Omental fat pad (tissue), 4 donors: ENCODE data around the gene HHIP. TPM values are rescaled to one million over a fixed set of nuclear protein-coding genes. Genes with fewer than 3 reads are reported as not detected.

Experiments
- ATAC-seq: fragments of 150-250 bp; one replicate; pipeline ENCODE4 v1.9.1; 2016; ENCODE audit warnings: mild to moderate bottlenecking, moderate library complexity; ENCODE audit not compliant: low FRiP score
- DNase-seq: peaks from one replicate; pipeline ENCODE4 v3.0.0-alpha.2; 2019; ENCODE audit warnings: low spot score
- CTCF ChIP-seq, 3 donors: fragments of 450-650 bp; IDR thresholded peaks; one replicate each; pipeline ENCODE4 v1.5.1; 2016 to 2017; ENCODE audit warnings: antibody characterized with exemption in 3 of 3, mild to moderate bottlenecking in 3 of 3, moderate library complexity in 2 of 3
- total RNA-seq, 4 donors: library from RNA; depleted of rRNA; stranded (reverse); fragments of >200 nt; gene quantifications; one replicate each; pipeline ENCODE4 v1.1.0, GENCODE V29; 2016

HHIP gene
- total RNA-seq, 4 donors from 2014 or later, result 0.47 to 12.7 (median 1.9) TPM

- no peak for DNase-seq
- TF ChIP-seq CTCF (IDR thresholded peaks at IDR 0.05), result no peak
- no peak for ATAC-seq
Observed at GRCh38 chr4:144647095-144647561, 1.2 kb downstream of the HHIP start.

- no peak for TF ChIP-seq CTCF (IDR thresholded peaks at IDR 0.05)
- ATAC-seq (no peak), DNase-seq (no peak)
Observed at GRCh38 chr4:144647590-144647989, 1.6 kb downstream of the HHIP start.

GRCh38 chr4:144648042-144648441 lies 2.1 kb downstream of the HHIP start:
- no peak for DNase-seq
- no peak for TF ChIP-seq CTCF (IDR thresholded peaks at IDR 0.05)

GRCh38 chr4:144649646-144650045 lies 3.7 kb downstream of the HHIP start:
- TF ChIP-seq CTCF (IDR thresholded peaks at IDR 0.05), result no peak
- DNase-seq (no peak), ATAC-seq (no peak)

More at GRCh38 chr4:144648042-144648441, 2.1 kb downstream of the HHIP start:
- no peak for ATAC-seq

GRCh38 chr4:144650311-144651005 lies 4.5 kb downstream of the HHIP start:
- no peak for ATAC-seq

GRCh38 chr4:144653781-144654545 lies 8.0 kb downstream of the HHIP start:
- ATAC-seq, result no peak
- no peak for DNase-seq
- no peak for TF ChIP-seq CTCF (IDR thresholded peaks at IDR 0.05)

More at GRCh38 chr4:144650311-144651005, 4.5 kb downstream of the HHIP start:
- TF ChIP-seq CTCF (IDR thresholded peaks at IDR 0.05), result no peak
- DNase-seq, result no peak
